HG02870 (cell line): ENCODE data around the gene NDUFB10.

ENCODE experiments used
- ATAC-seq: cut with Tn5 transposase; IDR thresholded peaks from one replicate; pipeline ENCODE4 v1.9.1; 2021; ENCODE audit warnings: mild to moderate bottlenecking, moderate library complexity; ENCODE audit not compliant: unreplicated experiment

Gene NDUFB10

DNA sequence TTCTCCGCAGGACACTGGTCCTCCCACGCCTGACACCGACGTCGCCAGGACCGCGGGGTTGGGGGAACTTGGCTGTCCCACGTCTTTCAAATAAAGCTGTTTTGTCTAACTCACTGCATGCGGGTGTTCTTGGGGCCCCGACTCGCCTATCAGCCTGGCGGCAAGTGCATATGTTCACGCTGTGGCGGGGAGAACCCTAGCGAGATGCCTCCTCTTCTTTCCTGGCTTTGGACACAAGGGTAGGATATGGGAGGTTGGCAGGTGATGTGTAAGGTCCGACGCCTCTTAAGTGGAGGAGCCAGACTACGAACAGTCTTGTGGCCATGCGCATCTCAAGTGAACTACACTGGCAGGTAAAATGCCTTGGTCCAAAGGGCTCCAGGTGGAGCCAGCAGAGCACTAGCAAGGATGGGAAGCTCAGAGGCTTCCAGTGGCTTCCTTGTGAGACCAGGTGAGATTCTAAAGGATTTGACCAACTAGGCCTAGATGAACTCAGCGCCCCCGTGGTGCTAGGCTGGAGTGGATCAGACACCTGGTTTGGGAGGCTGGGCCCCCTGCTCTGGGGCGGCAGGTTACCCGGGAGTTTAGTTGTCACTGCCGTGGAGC is 6.2 kb downstream of the NDUFB10 start:
- ATAC-seq, result no peak

DNA sequence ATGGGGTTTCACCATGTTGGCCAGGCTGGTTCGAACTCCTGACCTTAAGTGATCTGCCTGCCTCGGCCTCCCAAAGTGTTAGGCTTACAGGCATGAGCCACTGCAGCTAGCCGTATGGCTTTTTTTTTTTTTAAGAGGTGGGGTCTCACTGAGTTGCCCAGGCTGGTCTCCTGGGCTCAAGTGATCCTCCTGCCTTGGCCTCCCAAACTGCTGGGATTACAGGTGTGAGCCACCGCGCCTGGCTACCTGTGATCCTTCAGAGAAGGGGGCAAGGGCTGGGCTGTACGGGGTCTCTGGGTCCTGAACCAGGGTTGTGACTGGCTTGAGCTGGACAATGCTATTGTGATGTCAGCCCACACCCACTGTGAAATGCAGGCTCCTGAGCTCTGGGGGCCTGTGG is 7.1 kb downstream of the NDUFB10 start, which contains the start of gene RNF151:
TSS of gene RNF151 (plus strand) at position 397 of the 400 bp plus-strand sequence. CDS start 26 bp downstream, outside the sequence.
- ATAC-seq, result no peak

DNA sequence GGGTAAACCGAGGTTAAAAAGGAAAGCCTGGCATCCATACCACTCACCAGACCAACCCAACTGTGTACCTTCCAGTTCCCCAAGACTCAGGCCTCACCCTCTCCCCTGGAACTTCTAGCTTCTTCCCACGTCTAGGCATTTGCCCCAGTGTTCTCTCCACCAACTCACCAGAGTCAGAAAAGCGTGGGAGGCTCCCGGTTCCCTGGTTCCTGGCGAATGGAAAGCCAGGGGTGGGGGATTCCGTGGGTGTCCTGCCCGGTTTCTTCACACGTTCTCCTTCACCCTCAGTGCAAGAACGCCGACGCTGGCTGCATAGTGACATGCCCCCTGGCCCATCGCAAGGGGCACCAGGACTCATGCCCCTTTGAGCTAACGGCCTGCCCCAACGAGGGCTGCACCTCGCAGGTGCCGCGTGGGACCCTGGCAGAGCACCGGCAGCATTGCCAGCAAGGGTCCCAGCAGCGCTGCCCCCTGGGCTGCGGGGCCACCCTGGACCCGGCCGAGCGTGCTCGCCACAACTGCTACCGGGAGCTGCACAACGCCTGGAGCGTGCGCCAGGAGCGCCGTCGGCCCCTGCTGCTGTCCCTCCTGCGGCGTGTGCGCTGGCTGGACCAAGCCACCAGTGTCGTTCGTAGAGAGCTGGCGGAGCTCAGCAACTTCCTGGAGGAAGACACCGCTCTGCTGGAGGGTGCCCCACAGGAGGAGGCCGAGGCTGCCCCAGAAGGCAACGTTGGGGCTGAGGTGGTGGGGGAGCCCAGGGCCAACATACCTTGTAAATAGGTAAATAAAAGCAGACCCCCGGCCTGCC is 9.0 kb downstream of the NDUFB10 start:
- no peak for ATAC-seq

DNA sequence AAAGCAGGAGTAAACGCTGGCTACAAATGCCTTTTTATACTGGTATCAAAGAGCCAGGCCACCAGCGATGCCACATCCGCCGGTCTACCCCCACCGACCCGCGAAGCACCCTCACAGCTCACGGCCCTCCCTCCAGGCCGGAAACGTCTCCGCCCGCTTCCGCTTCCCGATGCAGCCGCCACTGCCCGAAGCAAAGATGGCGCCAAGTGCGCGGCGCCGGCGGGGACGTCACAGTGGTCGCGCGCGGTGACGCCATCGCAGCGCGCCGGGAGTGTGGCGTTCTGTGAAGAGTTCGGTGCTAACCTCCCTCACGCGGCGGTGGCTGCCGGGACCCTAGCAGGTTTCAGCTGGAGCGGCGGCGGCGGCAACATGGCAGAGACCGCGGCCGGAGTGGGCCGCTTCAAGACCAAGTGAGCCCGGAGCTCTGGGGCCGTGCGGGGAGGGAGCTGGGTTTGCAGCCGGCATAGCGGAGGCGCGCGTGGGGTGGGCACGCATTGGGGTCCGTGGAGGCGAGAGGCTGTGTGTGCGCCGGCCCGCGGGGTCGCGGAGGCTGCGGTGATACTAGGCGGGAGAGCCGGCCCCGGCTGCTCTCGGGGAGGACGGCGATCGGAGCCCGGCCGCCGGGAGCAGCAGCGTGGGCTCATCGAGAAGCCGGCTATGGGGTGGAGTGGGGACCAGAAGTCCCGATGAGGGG is 12.6 kb downstream of the NDUFB10 start, which contains the start of gene TBL3:
TSS of gene TBL3 (plus strand) at position 258 of the 694 bp plus-strand sequence. CDS start at position 370, 112 bp downstream.
- ATAC-seq, result peak; percentile 77

DNA sequence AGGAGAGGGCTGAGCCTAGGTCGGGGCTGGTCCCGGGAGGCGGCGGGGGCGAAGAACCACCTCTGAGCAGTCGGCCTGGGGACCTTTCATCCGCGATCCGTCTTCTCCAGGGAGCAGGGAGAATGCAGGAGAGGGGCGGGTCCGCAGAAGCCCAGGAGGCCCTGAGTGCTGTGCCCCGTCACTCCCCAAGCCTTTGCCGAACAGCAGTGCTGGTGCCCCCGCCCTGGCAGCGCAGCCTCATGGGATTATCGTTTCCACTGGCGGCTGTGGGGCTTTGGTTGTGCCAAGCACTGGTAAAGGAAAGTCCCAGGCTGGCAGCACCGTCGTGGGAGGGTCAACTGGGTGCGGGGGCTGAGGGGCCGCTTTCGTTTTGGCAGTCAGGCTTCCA is 13.1 kb downstream of the NDUFB10 start:
- no peak for ATAC-seq

DNA sequence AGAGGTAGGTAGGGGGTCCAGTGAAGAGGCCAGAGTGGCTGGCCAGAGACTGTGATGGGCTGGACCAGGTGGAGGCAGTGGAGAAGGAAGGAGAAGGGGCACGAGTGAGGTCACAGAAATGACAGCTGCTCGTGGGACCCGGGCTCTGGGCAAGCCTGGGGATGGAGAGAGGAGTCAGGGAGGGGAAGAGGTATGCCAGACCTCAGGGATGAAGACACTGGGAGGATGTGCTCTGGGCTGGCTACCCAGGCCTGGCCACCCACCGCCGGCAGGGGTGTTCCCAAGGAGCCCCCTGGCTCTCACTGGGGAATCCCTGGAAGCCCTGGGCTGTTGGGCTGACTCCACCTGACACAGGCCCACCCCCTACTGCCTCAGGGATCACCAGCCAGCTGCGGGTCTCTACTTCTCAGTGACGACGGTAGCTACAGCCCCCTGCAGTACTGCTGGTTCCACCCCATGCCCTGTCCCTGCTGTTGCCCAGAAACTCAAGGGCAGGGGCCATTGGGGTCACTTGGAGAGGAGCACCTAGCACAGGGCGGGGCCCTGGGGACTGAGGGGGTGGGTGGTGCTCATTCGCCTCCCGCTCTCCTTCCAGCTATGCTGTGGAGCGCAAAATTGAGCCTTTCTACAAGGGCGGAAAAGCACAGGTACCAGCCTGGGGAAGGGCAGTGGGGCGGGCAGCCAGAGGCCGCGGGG is 14.3 kb downstream of the NDUFB10 start:
- ATAC-seq, result no peak

DNA sequence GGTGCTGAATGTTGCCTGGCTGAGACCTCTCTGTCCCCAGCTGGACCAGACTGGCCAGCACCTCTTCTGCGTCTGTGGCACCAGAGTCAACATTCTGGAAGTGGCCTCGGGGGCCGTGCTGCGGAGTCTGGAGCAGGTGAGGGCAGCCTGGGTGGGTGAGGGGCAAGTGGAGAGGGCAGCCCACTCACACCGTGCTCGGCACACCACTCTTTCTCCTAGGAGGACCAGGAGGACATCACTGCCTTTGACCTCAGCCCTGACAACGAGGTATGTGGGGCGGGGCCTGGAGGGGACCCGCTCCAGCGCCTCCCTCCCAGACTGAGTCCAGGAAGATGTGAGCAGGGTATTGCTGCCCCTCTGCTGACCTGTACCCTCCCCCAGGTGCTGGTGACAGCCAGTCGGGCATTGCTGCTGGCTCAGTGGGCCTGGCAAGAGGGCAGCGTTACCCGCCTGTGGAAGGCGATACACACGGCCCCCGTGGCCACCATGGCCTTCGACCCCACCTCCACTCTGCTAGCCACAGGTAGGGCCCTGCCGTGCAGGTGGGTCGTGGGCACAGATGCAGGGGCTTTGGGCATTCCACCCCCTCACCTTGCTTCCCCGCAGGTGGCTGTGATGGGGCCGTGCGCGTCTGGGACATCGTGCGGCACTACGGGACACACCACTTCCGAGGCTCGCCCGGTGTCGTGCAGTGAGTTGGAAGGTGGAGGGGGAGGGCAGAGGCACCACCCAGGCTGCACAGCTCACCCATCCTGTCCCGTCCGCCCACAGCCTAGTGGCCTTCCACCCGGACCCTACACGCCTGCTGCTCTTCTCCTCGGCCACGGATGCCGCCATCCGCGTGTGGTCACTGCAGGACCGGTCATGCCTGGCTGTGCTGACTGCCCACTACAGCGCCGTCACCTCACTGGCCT is 15.1 kb downstream of the NDUFB10 start:
- no peak for ATAC-seq

DNA sequence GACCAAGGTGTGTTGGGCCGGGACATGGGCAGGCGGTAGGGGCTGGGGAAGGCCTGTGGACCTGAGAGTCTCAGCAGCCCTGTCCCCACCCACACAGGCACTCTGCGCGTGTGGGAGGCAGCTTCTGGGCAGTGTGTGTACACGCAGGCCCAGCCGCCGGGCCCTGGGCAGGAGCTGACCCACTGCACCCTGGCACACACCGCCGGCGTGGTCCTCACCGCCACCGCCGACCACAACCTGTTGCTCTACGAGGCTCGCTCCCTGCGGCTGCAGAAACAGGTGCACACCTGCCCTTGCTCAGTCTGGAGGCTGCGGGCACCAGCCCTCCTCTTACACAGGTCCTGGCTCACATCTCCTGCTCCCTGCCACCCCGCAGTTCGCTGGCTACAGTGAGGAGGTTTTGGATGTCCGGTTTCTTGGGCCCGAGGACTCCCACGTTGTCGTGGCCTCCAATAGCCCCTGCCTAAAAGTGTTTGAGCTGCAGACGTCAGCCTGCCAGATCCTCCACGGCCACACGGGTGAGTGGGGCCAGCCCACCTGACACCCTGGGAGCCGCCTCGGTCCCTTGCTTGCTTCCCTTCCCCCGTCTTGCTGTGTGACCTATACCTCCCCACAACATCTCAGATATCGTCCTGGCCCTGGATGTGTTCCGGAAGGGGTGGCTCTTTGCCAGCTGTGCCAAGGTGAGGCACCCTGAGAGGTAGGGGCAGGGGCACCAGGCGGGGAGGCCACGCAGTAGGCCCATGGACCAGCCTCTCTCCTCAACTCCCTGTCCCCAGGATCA is 16.3 kb downstream of the NDUFB10 start:
- no peak for ATAC-seq

DNA sequence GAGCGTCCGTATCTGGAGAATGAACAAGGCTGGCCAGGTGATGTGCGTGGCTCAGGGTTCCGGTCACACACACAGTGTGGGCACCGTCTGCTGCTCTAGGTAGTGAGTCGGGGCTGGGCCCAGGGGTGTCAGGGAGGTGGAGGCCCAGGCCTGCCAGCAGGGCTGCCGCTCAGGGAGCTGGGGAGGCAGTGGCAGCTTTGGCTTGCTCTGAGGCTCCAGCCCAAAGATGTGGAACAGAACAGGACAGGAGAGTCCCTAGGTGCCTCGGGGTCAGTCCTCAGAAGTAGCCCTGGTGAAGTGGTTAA is 16.8 kb downstream of the NDUFB10 start:
- ATAC-seq, result no peak

DNA sequence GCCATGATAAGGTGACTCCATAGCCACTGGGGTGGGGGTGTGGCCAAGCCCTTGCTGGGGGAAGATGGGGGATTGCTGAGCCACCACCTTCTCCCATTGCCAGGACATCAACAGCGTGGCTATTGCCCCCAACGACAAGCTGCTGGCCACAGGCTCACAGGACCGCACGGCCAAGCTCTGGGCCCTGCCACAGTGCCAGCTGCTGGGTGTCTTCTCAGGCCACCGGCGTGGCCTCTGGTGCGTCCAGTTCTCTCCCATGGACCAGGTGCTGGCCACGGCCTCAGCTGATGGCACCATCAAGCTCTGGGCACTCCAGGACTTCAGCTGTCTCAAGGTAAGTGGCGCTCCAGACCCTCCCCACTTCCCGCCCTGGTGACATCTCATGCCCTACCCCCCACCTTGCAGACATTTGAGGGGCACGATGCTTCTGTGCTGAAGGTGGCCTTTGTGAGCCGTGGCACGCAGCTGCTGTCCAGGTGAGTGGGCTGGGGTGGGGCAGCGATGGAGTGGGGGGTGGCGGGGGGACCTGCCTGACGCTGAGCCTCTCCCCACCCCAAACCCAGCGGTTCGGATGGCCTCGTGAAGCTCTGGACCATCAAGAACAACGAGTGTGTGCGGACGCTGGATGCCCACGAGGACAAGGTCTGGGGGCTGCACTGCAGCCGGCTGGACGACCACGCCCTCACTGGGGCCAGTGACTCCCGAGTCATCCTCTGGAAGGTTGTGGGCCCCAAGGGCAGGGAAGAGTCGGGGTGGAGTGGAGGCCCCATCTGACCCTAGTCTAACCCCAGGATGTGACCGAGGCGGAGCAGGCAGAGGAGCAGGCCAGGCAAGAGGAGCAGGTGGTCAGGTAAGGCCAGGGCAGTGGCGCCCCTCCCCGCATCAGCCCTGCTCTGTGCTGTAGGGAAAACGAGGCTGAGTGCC is 17.9 kb downstream of the NDUFB10 start:
- no peak for ATAC-seq

DNA sequence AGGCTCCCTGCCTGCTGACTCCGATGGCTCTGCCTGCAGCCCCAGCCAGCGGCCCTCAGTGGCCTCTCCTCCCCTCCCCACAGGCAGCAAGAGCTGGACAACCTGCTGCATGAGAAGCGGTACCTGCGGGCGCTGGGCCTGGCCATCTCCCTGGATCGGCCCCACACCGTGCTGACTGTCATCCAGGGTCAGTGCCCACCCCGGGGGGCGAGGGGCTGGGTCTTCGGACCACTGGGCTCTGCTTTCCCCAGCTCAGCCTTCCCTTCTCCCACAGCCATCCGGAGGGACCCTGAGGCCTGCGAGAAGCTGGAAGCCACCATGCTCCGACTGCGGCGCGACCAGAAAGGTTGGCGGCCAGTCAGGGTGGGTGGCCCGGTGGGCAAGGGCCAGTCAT is 18.5 kb downstream of the NDUFB10 start:
- no peak for ATAC-seq

DNA sequence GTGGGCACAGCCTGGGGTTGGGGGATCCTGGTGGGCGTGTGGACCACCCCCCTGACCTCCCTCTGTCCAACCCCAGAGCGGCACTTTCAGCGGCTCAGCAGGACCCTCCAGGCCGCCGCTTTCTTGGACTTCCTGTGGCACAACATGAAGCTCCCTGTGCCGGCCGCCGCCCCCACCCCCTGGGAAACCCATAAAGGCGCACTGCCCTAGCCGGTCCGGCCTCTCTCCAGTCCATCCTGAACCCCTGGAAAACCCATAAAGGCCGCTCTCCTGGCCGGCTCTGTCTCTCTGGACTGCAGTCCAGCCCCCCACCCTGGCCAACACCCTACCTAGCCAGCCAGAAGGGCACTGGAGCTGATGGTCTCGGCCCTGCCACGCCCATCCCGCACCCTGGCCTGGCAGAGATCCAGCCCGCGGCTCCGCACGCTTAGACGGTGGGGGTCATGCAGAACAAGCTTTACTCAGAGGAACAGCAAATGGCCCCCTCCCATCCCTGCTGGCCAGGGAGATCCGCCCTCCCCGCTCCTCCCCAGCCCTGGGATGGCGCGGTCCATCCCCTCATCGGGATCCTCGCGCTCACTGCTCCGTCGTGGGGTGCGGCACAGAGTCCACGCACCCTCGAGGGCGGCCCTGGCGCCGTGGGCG is 19.3 kb downstream of the NDUFB10 start:
- no peak for ATAC-seq

DNA sequence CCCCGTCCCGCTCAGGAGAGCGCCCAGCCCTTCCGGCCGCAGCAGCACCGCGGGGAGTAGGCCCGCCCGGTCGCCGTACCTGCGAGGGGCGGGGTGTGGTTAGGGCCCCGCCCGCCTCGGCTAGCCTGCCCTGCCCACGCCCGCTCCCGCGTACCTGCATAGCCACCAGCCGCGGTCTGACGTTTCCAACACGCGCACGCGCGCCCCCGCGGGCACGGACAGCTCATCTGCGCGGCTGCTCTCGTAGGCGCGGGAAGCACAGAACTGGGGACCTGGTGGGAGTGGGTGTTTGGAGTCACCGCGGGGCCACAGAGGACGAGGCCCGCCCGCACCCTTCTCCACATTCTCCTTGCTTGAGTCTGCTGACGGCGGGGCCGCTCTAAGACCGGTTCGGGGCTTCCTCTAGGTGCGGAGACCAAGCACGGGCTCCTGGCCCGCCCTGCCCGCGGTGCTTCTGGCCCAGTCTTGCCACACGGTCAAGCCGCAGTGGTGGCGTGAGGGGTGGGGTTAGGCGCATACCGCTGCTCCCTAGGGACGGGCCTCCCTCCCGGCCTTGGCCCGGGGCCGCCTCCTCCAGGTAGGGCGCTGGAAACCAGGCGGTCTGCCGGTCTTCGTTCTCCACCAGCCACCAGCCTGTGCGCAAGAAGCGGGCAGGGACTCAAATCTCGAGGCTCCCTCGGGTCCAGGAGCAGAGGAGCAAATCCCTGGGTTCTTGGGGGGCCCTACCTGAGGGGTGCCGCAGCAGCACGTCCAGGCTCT is 20.1 kb downstream of the NDUFB10 start:
- ATAC-seq, result no peak

DNA sequence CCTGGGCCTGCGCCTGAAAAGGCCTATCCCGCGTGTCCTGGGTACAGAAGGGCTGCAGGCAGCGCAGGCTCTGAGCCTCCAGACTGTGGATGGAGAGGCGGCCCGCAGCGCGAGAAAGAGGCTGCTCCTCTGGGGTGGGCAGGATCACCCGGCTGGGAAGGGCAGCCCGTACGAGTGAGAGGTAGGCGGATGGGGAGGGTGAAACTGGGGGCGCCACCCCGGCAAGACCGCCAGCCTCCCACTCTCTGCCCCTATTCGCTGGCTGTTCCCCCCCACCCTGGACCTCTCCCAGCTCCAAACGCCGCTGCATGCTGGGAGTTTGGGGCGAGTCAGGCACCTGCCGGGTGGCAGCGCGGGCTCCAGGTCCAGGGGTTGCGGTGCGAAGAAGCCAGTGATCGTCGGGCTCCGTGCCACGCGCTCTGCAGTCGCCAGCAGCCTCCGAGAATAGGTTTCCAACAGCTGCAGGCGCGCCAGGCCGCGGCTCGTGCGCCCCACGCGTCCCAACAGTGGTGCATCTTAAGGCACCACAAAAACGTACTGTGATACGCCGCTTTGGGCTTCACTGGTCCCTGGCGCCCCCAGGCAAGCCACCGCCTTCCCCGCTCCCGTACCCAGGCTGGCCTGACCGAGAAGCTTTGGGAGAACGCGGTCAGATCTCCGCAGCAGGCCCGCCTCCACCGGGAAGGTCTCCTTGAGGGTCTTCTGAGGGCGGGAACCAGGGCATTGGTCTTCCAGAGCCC is 20.9 kb downstream of the NDUFB10 start:
- no peak for ATAC-seq

DNA sequence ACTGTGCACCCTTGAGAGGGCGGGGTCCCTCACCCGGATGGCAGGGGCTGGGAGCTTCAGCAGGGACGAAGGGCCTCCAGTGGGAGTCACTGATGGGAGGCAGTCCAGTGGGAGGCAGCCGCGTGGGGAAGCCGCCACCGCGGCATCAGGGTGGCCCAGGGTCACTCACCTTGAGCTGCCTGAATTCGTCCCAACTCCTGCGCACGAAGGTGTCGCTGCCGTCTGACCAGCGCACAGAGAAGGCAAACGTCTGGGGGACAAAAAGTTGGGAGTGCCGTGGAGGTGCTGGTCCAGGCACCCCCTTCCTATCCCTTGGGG is 21.4 kb downstream of the NDUFB10 start:
- ATAC-seq, result no peak

DNA sequence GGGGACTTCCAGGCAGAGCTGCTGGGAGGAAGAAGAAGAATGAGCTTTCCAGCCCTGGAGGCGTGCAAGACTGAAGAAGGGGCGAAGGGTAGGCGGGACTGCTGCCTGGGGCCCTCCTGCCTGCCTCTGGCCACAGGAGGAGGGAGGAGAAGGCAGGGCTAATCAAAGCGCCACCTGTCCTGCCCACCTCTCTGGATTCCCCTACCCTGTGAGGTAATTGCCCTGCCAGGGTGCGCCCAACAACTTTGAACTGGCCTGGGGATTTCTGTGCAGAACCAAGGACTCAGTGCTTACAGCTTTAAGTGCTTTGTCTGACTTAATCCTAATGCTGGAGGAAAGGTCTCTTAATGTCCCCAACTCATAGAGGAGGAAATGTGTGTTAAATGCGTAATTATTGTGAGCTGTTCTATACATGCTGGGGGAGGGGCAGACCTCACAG is 22.1 kb downstream of the NDUFB10 start, which contains the start of gene NOXO1:
TSS of gene NOXO1 (minus strand) at position 72 of the 439 bp plus-strand sequence. CDS start 290 bp downstream, outside the sequence.
- no peak for ATAC-seq
